ENCODE measurements around the gene BNC2.
"Not testable (repeated sequence)": the region's sequence is repeated elsewhere in the genome, so short reads cannot be mapped to it uniquely, and the experiment has no call there.

BNC2 gene

GRCh38 chr9:16501141-16501540 lies 369.3 kb downstream of the BNC2 start:
- H3K27ac ChIP-seq (ENCODE audit: low read depth, low read length), result no peak overlapping the region
- peaks cover 9% of the 10 kb centered on the region for H3K4me1 ChIP-seq (ENCODE audit: insufficient read depth, low read length)
- WGBS, result no CpG with 5 or more reads among the region's 2 CpGs
- H3K9ac ChIP-seq (ENCODE audit: low read depth, low read length), result no peak overlapping the region
- no peaks in the 10 kb centered on the region for H3K27me3 ChIP-seq (ENCODE audit: insufficient read depth, low read length)
- no peaks in the 10 kb centered on the region for H3K36me3 ChIP-seq (ENCODE audit: insufficient read depth, low read length)
- no peak overlapping the region for H3K4me3 ChIP-seq (ENCODE audit: low read length)
- no peaks in the 10 kb centered on the region for H3K9me3 ChIP-seq (ENCODE audit: insufficient read depth, low read depth, low read length)

- 100% methylated on average over 1 of the region's 2 CpGs for whole genome bisulfite sequencing
- Histone ChIP-seq H3K9ac (ENCODE audit: low read depth, low read length) (no peak overlapping the region), H3K27ac (ENCODE audit: low read depth, low read length) (no peak overlapping the region), H3K9me3 (ENCODE audit: insufficient read depth, low read depth, low read length) (no peaks in the 10 kb centered on the region), H3K27me3 (ENCODE audit: insufficient read depth, low read length) (no peaks in the 10 kb centered on the region), H3K4me3 (ENCODE audit: low read length) (no peak overlapping the region), H3K4me1 (ENCODE audit: insufficient read depth, low read length) (peaks cover 5% of the 10 kb centered on the region), H3K36me3 (ENCODE audit: insufficient read depth, low read length) (no peaks in the 10 kb centered on the region)
Measured at GRCh38 chr9:16500386-16500785, 370.1 kb downstream of the BNC2 start.

- no peaks in the 10 kb centered on the region for H3K4me1 ChIP-seq (ENCODE audit: insufficient read depth, low read length)
- H3K4me3 ChIP-seq (ENCODE audit: low read length), result no peak overlapping the region
- no peaks in the 10 kb centered on the region for H3K27me3 ChIP-seq (ENCODE audit: insufficient read depth, low read length)
- no peak overlapping the region for H3K27ac ChIP-seq (ENCODE audit: low read depth, low read length)
- no peak overlapping the region for H3K9ac ChIP-seq (ENCODE audit: low read depth, low read length)
- H3K9me3 ChIP-seq (ENCODE audit: insufficient read depth, low read depth, low read length), result no peaks in the 10 kb centered on the region
- no peaks in the 10 kb centered on the region for H3K36me3 ChIP-seq (ENCODE audit: insufficient read depth, low read length)
Measured at GRCh38 chr9:16499892-16500291, 370.6 kb downstream of the BNC2 start.

- Histone ChIP-seq H3K36me3 (ENCODE audit: insufficient read depth, low read length) (no peaks in the 10 kb centered on the region), H3K4me3 (ENCODE audit: low read length) (no peak overlapping the region), H3K9ac (ENCODE audit: low read depth, low read length) (no peak overlapping the region), H3K27me3 (ENCODE audit: insufficient read depth, low read length) (no peaks in the 10 kb centered on the region), H3K4me1 (ENCODE audit: insufficient read depth, low read length) (peaks cover 6% of the 10 kb centered on the region; the same call in 1 of the 2 replicates), H3K9me3 (ENCODE audit: insufficient read depth, low read depth, low read length) (no peaks in the 10 kb centered on the region), H3K27ac (ENCODE audit: low read depth, low read length) (no peak overlapping the region)
- 98% methylated on average over 2 of the region's 2 CpGs for WGBS
Measured at GRCh38 chr9:16496908-16497307, 373.6 kb downstream of the BNC2 start.

GRCh38 chr9:16487915-16488314 lies 382.6 kb downstream of the BNC2 start:
- H3K9ac ChIP-seq (ENCODE audit: low read depth, low read length), result no peak overlapping the region
- H3K4me1 ChIP-seq (ENCODE audit: insufficient read depth, low read length), result peaks cover 71% of the 10 kb centered on the region
- H3K4me3 ChIP-seq (ENCODE audit: low read length), result no peak overlapping the region
- no peaks in the 10 kb centered on the region for H3K36me3 ChIP-seq (ENCODE audit: insufficient read depth, low read length)
- 78% methylated on average over 6 of the region's 7 CpGs for WGBS
- H3K27me3 ChIP-seq (ENCODE audit: insufficient read depth, low read length), result no peaks in the 10 kb centered on the region
- H3K27ac ChIP-seq (ENCODE audit: low read depth, low read length), result peak overlapping the region; percentile 3; the same call in 1 of the 2 replicates
- H3K9me3 ChIP-seq (ENCODE audit: insufficient read depth, low read depth, low read length), result no peaks in the 10 kb centered on the region

- Histone ChIP-seq H3K27ac (ENCODE audit: low read depth, low read length) (peak overlapping the region; percentile 85; the same call in 1 of the 2 replicates), H3K9me3 (ENCODE audit: insufficient read depth, low read depth, low read length) (no peaks in the 10 kb centered on the region), H3K4me1 (ENCODE audit: insufficient read depth, low read length) (peaks cover 65% of the 10 kb centered on the region), H3K9ac (ENCODE audit: low read depth, low read length) (no peak overlapping the region), H3K27me3 (ENCODE audit: insufficient read depth, low read length) (no peaks in the 10 kb centered on the region), H3K36me3 (ENCODE audit: insufficient read depth, low read length) (no peaks in the 10 kb centered on the region), H3K4me3 (ENCODE audit: low read length) (peak overlapping the region; percentile 26; the same call in 1 of the 2 replicates)
- 56% methylated on average over 6 of the region's 6 CpGs for WGBS
Measured at GRCh38 chr9:16485575-16486321, 384.7 kb downstream of the BNC2 start.

GRCh38 chr9:16485160-16485559 lies 385.3 kb downstream of the BNC2 start:
- 86% methylated on average over 3 of the region's 3 CpGs for WGBS
- no peak overlapping the region for H3K9ac ChIP-seq (ENCODE audit: low read depth, low read length)
- H3K4me3 ChIP-seq (ENCODE audit: low read length), result no peak overlapping the region
- peak overlapping the region; percentile 85; the same call in 1 of the 2 replicates for H3K27ac ChIP-seq (ENCODE audit: low read depth, low read length)
- H3K4me1 ChIP-seq (ENCODE audit: insufficient read depth, low read length), result peaks cover 63% of the 10 kb centered on the region
- no peaks in the 10 kb centered on the region for H3K36me3 ChIP-seq (ENCODE audit: insufficient read depth, low read length)
- H3K9me3 ChIP-seq (ENCODE audit: insufficient read depth, low read depth, low read length), result no peaks in the 10 kb centered on the region
- no peaks in the 10 kb centered on the region for H3K27me3 ChIP-seq (ENCODE audit: insufficient read depth, low read length)

- Histone ChIP-seq H3K4me1 (ENCODE audit: insufficient read depth, low read length) (peaks cover 60% of the 10 kb centered on the region), H3K36me3 (ENCODE audit: insufficient read depth, low read length) (no peaks in the 10 kb centered on the region)
- WGBS, result 86% methylated on average over 2 of the region's 2 CpGs
Measured at GRCh38 chr9:16484744-16485143, 385.7 kb downstream of the BNC2 start.

GRCh38 chr9:16484180-16484579 lies 386.3 kb downstream of the BNC2 start:
- 82% methylated on average over 5 of the region's 5 CpGs for WGBS
- Histone ChIP-seq H3K27ac (ENCODE audit: low read depth, low read length) (no peak overlapping the region), H3K27me3 (ENCODE audit: insufficient read depth, low read length) (no peaks in the 10 kb centered on the region), H3K4me3 (ENCODE audit: low read length) (no peak overlapping the region), H3K9ac (ENCODE audit: low read depth, low read length) (no peak overlapping the region), H3K36me3 (ENCODE audit: insufficient read depth, low read length) (no peaks in the 10 kb centered on the region), H3K4me1 (ENCODE audit: insufficient read depth, low read length) (peaks cover 54% of the 10 kb centered on the region), H3K9me3 (ENCODE audit: insufficient read depth, low read depth, low read length) (no peaks in the 10 kb centered on the region)

More at GRCh38 chr9:16484744-16485143, 385.7 kb downstream of the BNC2 start:
- no peaks in the 10 kb centered on the region for H3K27me3 ChIP-seq (ENCODE audit: insufficient read depth, low read length)
- no peak overlapping the region for H3K9ac ChIP-seq (ENCODE audit: low read depth, low read length)
- no peak overlapping the region for H3K4me3 ChIP-seq (ENCODE audit: low read length)
- H3K27ac ChIP-seq (ENCODE audit: low read depth, low read length), result no peak overlapping the region
- H3K9me3 ChIP-seq (ENCODE audit: insufficient read depth, low read depth, low read length), result no peaks in the 10 kb centered on the region

- H3K27me3 ChIP-seq (ENCODE audit: insufficient read depth, low read length), result no peaks in the 10 kb centered on the region
- no peak overlapping the region for H3K9ac ChIP-seq (ENCODE audit: low read depth, low read length)
- no peaks in the 10 kb centered on the region for H3K36me3 ChIP-seq (ENCODE audit: insufficient read depth, low read length)
- 95% methylated on average over 4 of the region's 6 CpGs for WGBS
- H3K27ac ChIP-seq (ENCODE audit: low read depth, low read length), result no peak overlapping the region
- H3K4me3 ChIP-seq (ENCODE audit: low read length), result no peak overlapping the region
- no peaks in the 10 kb centered on the region for H3K9me3 ChIP-seq (ENCODE audit: insufficient read depth, low read depth, low read length)
- H3K4me1 ChIP-seq (ENCODE audit: insufficient read depth, low read length), result peaks cover 43% of the 10 kb centered on the region
Measured at GRCh38 chr9:16482764-16483163, 387.7 kb downstream of the BNC2 start.

- not testable (repeated sequence) for H3K9me3 ChIP-seq (ENCODE audit: insufficient read depth, low read depth, low read length); H3K36me3 ChIP-seq (ENCODE audit: insufficient read depth, low read length); H3K27me3 ChIP-seq (ENCODE audit: insufficient read depth, low read length); H3K4me3 ChIP-seq (ENCODE audit: low read length); H3K27ac ChIP-seq (ENCODE audit: low read depth, low read length); H3K9ac ChIP-seq (ENCODE audit: low read depth, low read length)
- 96% methylated on average over 20 of the region's 20 CpGs for WGBS
- H3K4me1 ChIP-seq (ENCODE audit: insufficient read depth, low read length), result peaks cover 26% of the 10 kb centered on the region
Measured at GRCh38 chr9:16480584-16480983, 389.9 kb downstream of the BNC2 start.

All from HUES64 (cell line).